GM21619 (cell line): ENCODE measurements around the gene COMMD3.
"Not testable (repeated sequence)": the region's sequence is repeated elsewhere in the genome, so short reads cannot be mapped to it uniquely, and the experiment has no call there.

ENCODE experiments used
- ATAC-seq: cut with Tn5 transposase; IDR thresholded peaks from one replicate; pipeline ENCODE4 v1.9.1; 2021; ENCODE audit not compliant: unreplicated experiment

Gene COMMD3

GRCh38 chr10:22316286-22317075, at the start of gene COMMD3:
Gene COMMD3, plus strand, starts transcription at chr10:22316388. Its CDS starts 30 bp downstream, at chr10:22316418.
- peak; percentile 60 for ATAC-seq

GRCh38 chr10:22268503-22268902, 47.7 kb upstream of the COMMD3 start:
- no peak for ATAC-seq

- ATAC-seq: no peak
Measured at GRCh38 chr10:22271786-22272185, 44.4 kb upstream of the COMMD3 start.

GRCh38 chr10:22278441-22278782, 37.8 kb upstream of the COMMD3 start:
- ATAC-seq: no peak

GRCh38 chr10:22280078-22280477, 36.1 kb upstream of the COMMD3 start:
- no peak for ATAC-seq

GRCh38 chr10:22285130-22285529, 31.1 kb upstream of the COMMD3 start:
- no peak for ATAC-seq

- no peak for ATAC-seq
Measured at GRCh38 chr10:22293747-22294404, 22.3 kb upstream of the COMMD3 start.

GRCh38 chr10:22294694-22295093, 21.5 kb upstream of the COMMD3 start:
- ATAC-seq: no peak

- no peak for ATAC-seq
Measured at GRCh38 chr10:22301193-22301592, 15.0 kb upstream of the COMMD3 start.

GRCh38 chr10:22303461-22303860, 12.7 kb upstream of the COMMD3 start:
- ATAC-seq: no peak

GRCh38 chr10:22305721-22306120, 10.5 kb upstream of the COMMD3 start:
- no peak for ATAC-seq

GRCh38 chr10:22308390-22308789, 7.8 kb upstream of the COMMD3 start:
- ATAC-seq: peak; percentile 96

GRCh38 chr10:22309180-22310000, 6.8 kb upstream of the COMMD3 start:
- ATAC-seq: no peak

- not testable (repeated sequence) for ATAC-seq
Measured at GRCh38 chr10:22310012-22310411, 6.2 kb upstream of the COMMD3 start.

- no peak for ATAC-seq
Measured at GRCh38 chr10:22310928-22311327, 5.3 kb upstream of the COMMD3 start.

GRCh38 chr10:22314852-22315251, 1.3 kb upstream of the COMMD3 start:
- ATAC-seq: no peak

GRCh38 chr10:22315455-22316285, 518 bp upstream of the COMMD3 start:
- ATAC-seq: peak; percentile 16

- peak; percentile 26 for ATAC-seq
Measured at GRCh38 chr10:22317076-22317370, 835 bp downstream of the COMMD3 start.

- ATAC-seq: no peak
Measured at GRCh38 chr10:22317771-22318565, 1.8 kb downstream of the COMMD3 start.

GRCh38 chr10:22318772-22319171, 2.6 kb downstream of the COMMD3 start:
- ATAC-seq: no peak
